IMR-90 (cell line): ENCODE results near the gene GPSM1.

Experiments
- CEBPB ChIP-seq: IDR thresholded peaks from 2 replicates; pipeline ENCODE4 v1.6.1; 2012; ENCODE audit warnings: low read depth, low read length, improper control_type of control experiment
- MAZ ChIP-seq: IDR thresholded peaks from 2 replicates; pipeline ENCODE4 v1.6.1; 2012; ENCODE audit warnings: low read depth, mild to moderate bottlenecking, low read length, improper control_type of control experiment, moderate library complexity, borderline replicate concordance
- MXI1 ChIP-seq: IDR thresholded peaks from 2 replicates; pipeline ENCODE4 v1.6.1; 2012; ENCODE audit warnings: low read depth, mild to moderate bottlenecking, low read length, moderate library complexity, borderline replicate concordance
- POLR2A ChIP-seq: IDR thresholded peaks from 2 replicates; pipeline ENCODE4 v1.6.1; 2012; ENCODE audit warnings: mild to moderate bottlenecking, low read depth, low read length
- RFX5 ChIP-seq: IDR thresholded peaks from 2 replicates; pipeline ENCODE4 v1.8.0; 2012; ENCODE audit warnings: low read depth, mild to moderate bottlenecking, low read length, moderate library complexity
- TF ChIP-seq, protein P1 (sequence below): conservative IDR thresholded peaks from 2 replicates; pipeline ENCODE4 v1.5.1; 2012; ENCODE audit warnings: mild to moderate bottlenecking, low read depth, low read length, improper control_type of control experiment

DNA sequence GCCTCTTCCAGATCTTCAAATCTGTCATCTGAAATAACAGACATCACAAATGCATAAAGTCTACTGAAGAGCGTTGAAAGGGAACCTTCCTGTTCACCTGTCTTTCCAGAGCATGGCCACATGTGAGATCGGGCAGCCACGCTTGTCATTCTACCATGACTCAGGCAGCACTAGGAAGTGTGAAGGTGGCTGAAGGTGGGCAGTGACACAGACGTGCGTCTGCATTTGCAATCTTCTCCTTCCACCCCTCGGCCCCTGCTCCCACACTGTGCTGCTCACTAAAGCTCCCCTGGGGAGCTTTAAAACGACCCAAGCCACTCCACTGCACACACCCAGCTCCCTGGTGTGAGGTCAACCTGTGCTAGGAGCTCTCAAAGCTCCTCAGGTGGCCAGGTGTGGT is 80.6 kb downstream of the GPSM1 start:
- TF ChIP-seq, protein P1, sequence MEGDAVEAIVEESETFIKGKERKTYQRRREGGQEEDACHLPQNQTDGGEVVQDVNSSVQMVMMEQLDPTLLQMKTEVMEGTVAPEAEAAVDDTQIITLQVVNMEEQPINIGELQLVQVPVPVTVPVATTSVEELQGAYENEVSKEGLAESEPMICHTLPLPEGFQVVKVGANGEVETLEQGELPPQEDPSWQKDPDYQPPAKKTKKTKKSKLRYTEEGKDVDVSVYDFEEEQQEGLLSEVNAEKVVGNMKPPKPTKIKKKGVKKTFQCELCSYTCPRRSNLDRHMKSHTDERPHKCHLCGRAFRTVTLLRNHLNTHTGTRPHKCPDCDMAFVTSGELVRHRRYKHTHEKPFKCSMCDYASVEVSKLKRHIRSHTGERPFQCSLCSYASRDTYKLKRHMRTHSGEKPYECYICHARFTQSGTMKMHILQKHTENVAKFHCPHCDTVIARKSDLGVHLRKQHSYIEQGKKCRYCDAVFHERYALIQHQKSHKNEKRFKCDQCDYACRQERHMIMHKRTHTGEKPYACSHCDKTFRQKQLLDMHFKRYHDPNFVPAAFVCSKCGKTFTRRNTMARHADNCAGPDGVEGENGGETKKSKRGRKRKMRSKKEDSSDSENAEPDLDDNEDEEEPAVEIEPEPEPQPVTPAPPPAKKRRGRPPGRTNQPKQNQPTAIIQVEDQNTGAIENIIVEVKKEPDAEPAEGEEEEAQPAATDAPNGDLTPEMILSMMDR = no peak
- no peak for TF ChIP-seq MXI1
- no peak for TF ChIP-seq POLR2A
- TF ChIP-seq CEBPB = no peak
- no peak for TF ChIP-seq MAZ
- no peak for TF ChIP-seq RFX5
